GM08714 (cell line): ENCODE results near the gene TOMM6.

ENCODE experiments used
- H3K4me3 ChIP-seq: fragments of 200-500 bp; sonication (Bioruptor generic); 2 replicates; pipeline ENCODE4 v1.5.1; 2014; ENCODE audit warnings: mild to moderate bottlenecking, low read length, inconsistent platforms
- ZNF274 ChIP-seq: IDR thresholded peaks from 2 replicates; pipeline ENCODE4 v1.6.1; 2012; ENCODE audit warnings: mild to moderate bottlenecking, low read depth, low read length

Gene TOMM6

GRCh38 chr6:41775293-41775882 lies 12.1 kb upstream of the TOMM6 start:
- TF ChIP-seq ZNF274: no peak
- no peak overlapping the region for H3K4me3 ChIP-seq

- TF ChIP-seq ZNF274: no peak
- no peak overlapping the region for H3K4me3 ChIP-seq
Measured at GRCh38 chr6:41777551-41778285, 9.8 kb upstream of the TOMM6 start.

GRCh38 chr6:41778895-41779294 lies 8.6 kb upstream of the TOMM6 start:
- TF ChIP-seq ZNF274: no peak
- peak overlapping the region; percentile 70; the same call in 1 of the 2 replicates for H3K4me3 ChIP-seq

- no peak for TF ChIP-seq ZNF274
- peak overlapping the region; percentile 70 for H3K4me3 ChIP-seq
Measured at GRCh38 chr6:41779336-41779735, 8.2 kb upstream of the TOMM6 start.

GRCh38 chr6:41779788-41780550 lies 7.5 kb upstream of the TOMM6 start, which contains the start of gene FRS3:
Gene FRS3 (minus strand): TSS chr6:41779900. CDS start chr6:41776987, 2,913 bp downstream.
- TF ChIP-seq ZNF274: no peak
- peak within 1 kb of the TSS; percentile 70 for H3K4me3 ChIP-seq

GRCh38 chr6:41780551-41781365 lies 6.7 kb upstream of the TOMM6 start, which contains the start of gene PRICKLE4:
Gene PRICKLE4 (plus strand): TSS chr6:41780782. CDS start chr6:41783474, 2,692 bp downstream.
- H3K4me3 ChIP-seq: peak within 1 kb of the TSS; percentile 70
- TF ChIP-seq ZNF274: no peak

GRCh38 chr6:41781366-41781730 lies 6.1 kb upstream of the TOMM6 start:
- no peak overlapping the region for H3K4me3 ChIP-seq
- no peak for TF ChIP-seq ZNF274

- no peak for TF ChIP-seq ZNF274
- no peak overlapping the region for H3K4me3 ChIP-seq
Measured at GRCh38 chr6:41783106-41783780, 4.3 kb upstream of the TOMM6 start.

GRCh38 chr6:41784581-41785171 lies 2.8 kb upstream of the TOMM6 start:
- H3K4me3 ChIP-seq: no peak overlapping the region
- no peak for TF ChIP-seq ZNF274

GRCh38 chr6:41785254-41785653 lies 2.2 kb upstream of the TOMM6 start:
- no peak for TF ChIP-seq ZNF274
- H3K4me3 ChIP-seq: no peak overlapping the region

GRCh38 chr6:41785689-41786450 lies 1.6 kb upstream of the TOMM6 start:
- peak overlapping the region; percentile 98; the same call in 1 of the 2 replicates for H3K4me3 ChIP-seq
- TF ChIP-seq ZNF274: no peak
